ENCODE measurements around the gene TOMM34. TPM values are rescaled to one million over a fixed set of nuclear protein-coding genes. Genes with fewer than 3 reads are reported as not detected.

The TOMM34 gene
- total RNA-seq, 2 experiments from 2014 or later: 38.6 to 48.2 TPM

DNA sequence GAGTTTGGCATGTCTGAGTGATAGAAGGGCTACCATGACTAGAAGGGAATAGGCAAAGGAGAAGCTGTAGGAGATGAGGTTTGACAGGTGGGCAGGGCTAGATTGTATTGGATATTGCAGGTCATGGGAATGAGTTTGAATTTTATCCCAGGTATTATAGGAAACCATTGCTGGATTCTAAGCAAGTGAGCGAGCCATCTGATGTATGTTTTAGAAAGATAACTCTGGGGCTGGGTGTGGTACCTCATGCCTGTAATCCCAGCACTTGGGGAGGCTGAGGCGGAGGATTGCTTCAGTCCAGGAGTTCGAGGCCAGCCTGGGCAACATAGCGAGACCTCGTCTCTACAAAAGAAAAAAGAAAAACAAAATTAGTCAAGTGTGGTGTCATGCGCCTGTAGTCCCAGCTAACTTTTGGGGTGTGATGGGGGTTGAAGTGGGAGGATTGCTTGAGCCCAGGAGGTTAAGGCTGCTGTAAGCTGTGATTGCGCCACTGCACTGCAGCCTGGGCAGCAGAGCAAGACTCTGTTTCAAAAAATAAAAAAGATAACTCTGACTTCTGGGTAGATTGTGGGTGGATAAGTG lies 23.0 kb upstream of the TOMM34 start:
- no peak overlapping the region for H3K4me3 ChIP-seq (ENCODE audit: low read depth, low read length, poor library complexity, severe bottlenecking)
- no peak for TF ChIP-seq EZH2phosphoT487 (IDR thresholded peaks at IDR 0.05; ENCODE audit: borderline replicate concordance, low read depth, low read length)
- TF ChIP-seq, protein P1, sequence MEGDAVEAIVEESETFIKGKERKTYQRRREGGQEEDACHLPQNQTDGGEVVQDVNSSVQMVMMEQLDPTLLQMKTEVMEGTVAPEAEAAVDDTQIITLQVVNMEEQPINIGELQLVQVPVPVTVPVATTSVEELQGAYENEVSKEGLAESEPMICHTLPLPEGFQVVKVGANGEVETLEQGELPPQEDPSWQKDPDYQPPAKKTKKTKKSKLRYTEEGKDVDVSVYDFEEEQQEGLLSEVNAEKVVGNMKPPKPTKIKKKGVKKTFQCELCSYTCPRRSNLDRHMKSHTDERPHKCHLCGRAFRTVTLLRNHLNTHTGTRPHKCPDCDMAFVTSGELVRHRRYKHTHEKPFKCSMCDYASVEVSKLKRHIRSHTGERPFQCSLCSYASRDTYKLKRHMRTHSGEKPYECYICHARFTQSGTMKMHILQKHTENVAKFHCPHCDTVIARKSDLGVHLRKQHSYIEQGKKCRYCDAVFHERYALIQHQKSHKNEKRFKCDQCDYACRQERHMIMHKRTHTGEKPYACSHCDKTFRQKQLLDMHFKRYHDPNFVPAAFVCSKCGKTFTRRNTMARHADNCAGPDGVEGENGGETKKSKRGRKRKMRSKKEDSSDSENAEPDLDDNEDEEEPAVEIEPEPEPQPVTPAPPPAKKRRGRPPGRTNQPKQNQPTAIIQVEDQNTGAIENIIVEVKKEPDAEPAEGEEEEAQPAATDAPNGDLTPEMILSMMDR (conservative IDR thresholded peaks at IDR 0.05; ENCODE audit: low read length): no peak
- peaks cover 20% of the 10 kb centered on the region for H3K4me1 ChIP-seq (ENCODE audit: insufficient read depth, low read length, poor library complexity, severe bottlenecking)
- H4K20me1 ChIP-seq (ENCODE audit: insufficient read depth, low read length): peaks cover 8% of the 10 kb centered on the region; the same call in 1 of the 2 replicates
- H2AFZ ChIP-seq (ENCODE audit: low read length): no peak overlapping the region
- DNase-seq (ENCODE audit: low spot score): no peak
- BruUV-seq (replicated peaks): no TSS peak
- peaks cover 49% of the 10 kb centered on the region; the same call in 1 of the 2 replicates for H3K79me2 ChIP-seq (ENCODE audit: insufficient read depth, low read depth, low read length)
- H3K9me3 ChIP-seq (ENCODE audit: low read length): no peaks in the 10 kb centered on the region
- ChIA-PET POLR2A (no interaction called here), CTCF (ENCODE audit: unreplicated experiment) (no interaction called here)
- intact Hi-C loops (cut with micrococcal nuclease; ENCODE audit: unreplicated experiment): no loop called here
- peaks cover 94% of the 10 kb centered on the region for H3K36me3 ChIP-seq (ENCODE audit: insufficient read depth, low read length)
- no peaks in the 10 kb centered on the region for H3K9me2 ChIP-seq (ENCODE audit: insufficient read depth, low read length)
- H3K4me2 ChIP-seq (ENCODE audit: low read length): no peak overlapping the region
- no peak overlapping the region for H3K27ac ChIP-seq (ENCODE audit: low read depth, low read length, poor library complexity, severe bottlenecking)

DNA sequence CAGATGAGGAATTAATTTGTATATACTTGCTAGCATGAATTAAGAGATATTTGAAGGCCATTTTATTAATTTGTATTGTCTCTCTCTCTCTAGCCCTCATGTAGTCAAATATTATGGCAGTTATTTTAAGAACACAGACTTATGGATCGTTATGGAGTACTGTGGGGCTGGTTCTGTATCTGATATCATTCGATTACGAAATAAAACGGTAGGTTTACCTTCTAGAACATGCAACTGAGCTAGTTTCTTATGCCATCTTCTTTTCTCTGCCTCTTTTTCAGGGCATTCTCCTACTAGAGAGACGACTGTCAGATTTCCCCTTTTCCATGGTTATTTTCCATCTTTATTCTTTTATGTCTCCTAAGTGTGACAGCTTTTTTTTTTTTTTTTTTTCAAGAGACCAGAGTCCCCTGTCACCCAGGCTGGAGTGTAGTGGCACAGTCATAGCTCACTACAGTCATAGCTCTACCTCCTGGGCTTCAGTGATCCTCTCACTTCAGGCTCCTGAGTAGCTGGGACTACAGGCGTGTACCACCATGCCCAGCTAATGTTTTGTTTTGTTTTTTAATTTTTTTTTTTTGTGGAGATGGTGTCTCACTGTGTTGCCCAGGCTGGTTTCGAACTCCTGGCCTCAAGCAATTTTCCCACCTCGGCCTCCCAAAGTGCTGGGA lies 21.7 kb upstream of the TOMM34 start:
- BruUV-seq (replicated peaks): no TSS peak
- H3K79me2 ChIP-seq (ENCODE audit: insufficient read depth, low read depth, low read length): peaks cover 51% of the 10 kb centered on the region; the same call in 1 of the 2 replicates

More for the DNA sequence above, 21.7 kb upstream of the TOMM34 start:
- Histone ChIP-seq H3K4me2 (ENCODE audit: low read length) (no peak overlapping the region), H3K9me3 (ENCODE audit: low read length) (no peaks in the 10 kb centered on the region), H2AFZ (ENCODE audit: low read length) (no peak overlapping the region), H4K20me1 (ENCODE audit: insufficient read depth, low read length) (peaks cover 8% of the 10 kb centered on the region; the same call in 1 of the 2 replicates), H3K36me3 (ENCODE audit: insufficient read depth, low read length) (peaks cover 94% of the 10 kb centered on the region), H3K9me2 (ENCODE audit: insufficient read depth, low read length) (no peaks in the 10 kb centered on the region), H3K4me3 (ENCODE audit: low read depth, low read length, poor library complexity, severe bottlenecking) (no peak overlapping the region), H3K27ac (ENCODE audit: low read depth, low read length, poor library complexity, severe bottlenecking) (no peak overlapping the region), H3K4me1 (ENCODE audit: insufficient read depth, low read length, poor library complexity, severe bottlenecking) (peaks cover 31% of the 10 kb centered on the region)
- intact Hi-C loops (cut with micrococcal nuclease; ENCODE audit: unreplicated experiment): no loop called here
- POLR2A ChIA-PET: interaction anchor here (0.6 to 1.3 kb wide), 2 partner anchors 74 to 1298 kb away, joined by 3 to 4 read pairs; no protein-coding TSS in a partner anchor
- CTCF ChIA-PET (ENCODE audit: unreplicated experiment): no interaction called here
- TF ChIP-seq EZH2phosphoT487 (IDR thresholded peaks at IDR 0.05; ENCODE audit: borderline replicate concordance, low read depth, low read length): no peak
- TF ChIP-seq, protein P1 (conservative IDR thresholded peaks at IDR 0.05; ENCODE audit: low read length): no peak
- no peak for DNase-seq (ENCODE audit: low spot score)

Measured in OCI-LY7 (cell line).